Sigmoid colon (tissue), 4 donors: Measurements from ENCODE around the gene FOXS1.

Source experiments
- EP300 ChIP-seq, 4 donors: sonication (generic); formaldehyde crosslinking; IDR thresholded peaks; one replicate each; pipeline ENCODE4 v1.6.1; 2017; ENCODE audit warnings: antibody characterized with exemption in 4 of 4
- POLR2A ChIP-seq, 2 donors: fragments of 450-650 bp; IDR thresholded peaks; one replicate each; pipeline ENCODE4 v1.6.1; 2016; ENCODE audit warnings: antibody characterized with exemption in 2 of 2, mild to moderate bottlenecking in 2 of 2, moderate library complexity in 2 of 2
- POLR2AphosphoS5 ChIP-seq, 4 donors: sonication (generic); formaldehyde crosslinking; IDR thresholded peaks; one replicate each; pipeline ENCODE4 v1.6.1; 2017; ENCODE audit warnings: antibody characterized with exemption in 4 of 4
- TF ChIP-seq, protein P1 (sequence below), 4 experiments: fragments of 450-650 bp in 3 of 4; fragments of 200-600 bp in 1 of 4; IDR thresholded peaks; one replicate each; pipeline ENCODE4 v1.5.1; 2016 to 2019; ENCODE audit warnings: antibody characterized with exemption in 4 of 4, mild to moderate bottlenecking in 3 of 4, moderate library complexity in 2 of 4

- TF ChIP-seq, protein P1, sequence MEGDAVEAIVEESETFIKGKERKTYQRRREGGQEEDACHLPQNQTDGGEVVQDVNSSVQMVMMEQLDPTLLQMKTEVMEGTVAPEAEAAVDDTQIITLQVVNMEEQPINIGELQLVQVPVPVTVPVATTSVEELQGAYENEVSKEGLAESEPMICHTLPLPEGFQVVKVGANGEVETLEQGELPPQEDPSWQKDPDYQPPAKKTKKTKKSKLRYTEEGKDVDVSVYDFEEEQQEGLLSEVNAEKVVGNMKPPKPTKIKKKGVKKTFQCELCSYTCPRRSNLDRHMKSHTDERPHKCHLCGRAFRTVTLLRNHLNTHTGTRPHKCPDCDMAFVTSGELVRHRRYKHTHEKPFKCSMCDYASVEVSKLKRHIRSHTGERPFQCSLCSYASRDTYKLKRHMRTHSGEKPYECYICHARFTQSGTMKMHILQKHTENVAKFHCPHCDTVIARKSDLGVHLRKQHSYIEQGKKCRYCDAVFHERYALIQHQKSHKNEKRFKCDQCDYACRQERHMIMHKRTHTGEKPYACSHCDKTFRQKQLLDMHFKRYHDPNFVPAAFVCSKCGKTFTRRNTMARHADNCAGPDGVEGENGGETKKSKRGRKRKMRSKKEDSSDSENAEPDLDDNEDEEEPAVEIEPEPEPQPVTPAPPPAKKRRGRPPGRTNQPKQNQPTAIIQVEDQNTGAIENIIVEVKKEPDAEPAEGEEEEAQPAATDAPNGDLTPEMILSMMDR (IDR thresholded peaks at IDR 0.05), result no peak
- no peak for TF ChIP-seq POLR2AphosphoS5 (IDR thresholded peaks at IDR 0.05)
- no peak for TF ChIP-seq POLR2A (IDR thresholded peaks at IDR 0.05)
- no peak for TF ChIP-seq EP300 (IDR thresholded peaks at IDR 0.05)
Observed at GRCh38 chr20:31843881-31844280, 1.5 kb downstream of the FOXS1 start.
